Activated CD4-positive, alpha-beta T cell treated with anti-CD3 and anti-CD28 coated beads, Interleukin-2, amount 10 ng/mL, durations not matched to agents 7 days and 5 days (primary cell): ENCODE results near the gene PDE4A. TPM values are rescaled to one million over a fixed set of nuclear protein-coding genes. Genes with fewer than 3 reads are reported as not detected.

ENCODE experiments used
- CTCF ChIA-PET: fragments of 350-600 bp; sonication (Branson Sonifier 250); formaldehyde crosslinking; loops from one replicate; lab custom pipeline; 2021; ENCODE audit warnings: antibody characterized with exemption; lab: Charles Lee
- POLR2A ChIA-PET: fragments of 350-600 bp; sonication (Branson Sonifier 250); formaldehyde crosslinking; loops from one replicate; lab custom pipeline; 2021; ENCODE audit warnings: antibody characterized with exemption; lab: Charles Lee
- DNase-seq: peaks from one replicate; pipeline ENCODE4 v3.0.0-alpha.2; 2020
- H3K27ac Mint-ChIP-seq: one replicate; pipeline ENCODE4 v1.8.0; 2021; ENCODE audit warnings: mild to moderate bottlenecking, moderate library complexity, mixed read lengths
- H3K27me3 Mint-ChIP-seq: one replicate; pipeline ENCODE4 v1.8.0; 2021; ENCODE audit warnings: mixed read lengths
- H3K36me3 Mint-ChIP-seq: one replicate; pipeline ENCODE4 v1.8.0; 2021; ENCODE audit warnings: low read depth, mixed read lengths
- H3K4me1 Mint-ChIP-seq: one replicate; pipeline ENCODE4 v1.8.0; 2021; ENCODE audit warnings: mixed read lengths
- H3K4me3 Mint-ChIP-seq: one replicate; pipeline ENCODE4 v1.8.0; 2021; ENCODE audit warnings: mild to moderate bottlenecking, moderate library complexity, mixed read lengths
- H3K9me3 Mint-ChIP-seq: one replicate; pipeline ENCODE4 v1.8.0; 2021; ENCODE audit warnings: mixed read lengths
- total RNA-seq, 2 experiments: library from RNA; stranded (reverse); gene quantifications; one replicate each; pipeline ENCODE4 v1.2.3, GENCODE V29; 2021

Gene PDE4A
- total RNA-seq, 2 experiments from 2014 or later: 12.7 to 14.3 TPM

- no peak for DNase-seq
- no peaks in the 10 kb centered on the region for H3K36me3 Mint-ChIP-seq
- ChIA-PET CTCF (interaction anchor here (0.7 to 1.7 kb wide), 14 partner anchors 13 to 222 kb away, joined by 3 to 8 read pairs (median 4); partner anchors contain the start of gene S1PR5), POLR2A (interaction anchor here (0.6 kb wide), 1 partner anchor 55 kb away, joined by 3 read pairs; no protein-coding TSS in a partner anchor)
- no peaks in the 10 kb centered on the region for H3K27me3 Mint-ChIP-seq
- H3K4me1 Mint-ChIP-seq: peaks cover 19% of the 10 kb centered on the region
- peak overlapping the region; percentile 64 for H3K4me3 Mint-ChIP-seq
- H3K9me3 Mint-ChIP-seq: no peaks in the 10 kb centered on the region
- no peak overlapping the region for H3K27ac Mint-ChIP-seq
Measured at GRCh38 chr19:10478476-10478875, 58.1 kb downstream of the PDE4A start.

GRCh38 chr19:10478903-10479384, 58.6 kb downstream of the PDE4A start:
- H3K4me3 Mint-ChIP-seq: peak overlapping the region; percentile 64
- peak; percentile 91 for DNase-seq
- POLR2A ChIA-PET: interaction anchor here (0.6 kb wide), 1 partner anchor 55 kb away, joined by 3 read pairs; no protein-coding TSS in a partner anchor
- no peaks in the 10 kb centered on the region for H3K36me3 Mint-ChIP-seq
- H3K27ac Mint-ChIP-seq: peak overlapping the region; percentile 86
- CTCF ChIA-PET: interaction anchor here (0.7 to 1.7 kb wide), 15 partner anchors 13 to 222 kb away, joined by 3 to 8 read pairs (median 4); partner anchors contain the start of gene S1PR5
- H3K9me3 Mint-ChIP-seq: no peaks in the 10 kb centered on the region
- no peaks in the 10 kb centered on the region for H3K27me3 Mint-ChIP-seq
- peaks cover 19% of the 10 kb centered on the region for H3K4me1 Mint-ChIP-seq

GRCh38 chr19:10486551-10486950, 66.2 kb downstream of the PDE4A start:
- no peak overlapping the region for H3K27ac Mint-ChIP-seq
- CTCF ChIA-PET: interaction anchor here (0.7 kb wide), 1 partner anchor 543 kb away, joined by 3 read pairs; no protein-coding TSS in a partner anchor
- H3K9me3 Mint-ChIP-seq: no peaks in the 10 kb centered on the region
- H3K27me3 Mint-ChIP-seq: no peaks in the 10 kb centered on the region
- H3K4me1 Mint-ChIP-seq: peaks cover 7% of the 10 kb centered on the region
- DNase-seq: no peak
- POLR2A ChIA-PET: no interaction called here
- no peak overlapping the region for H3K4me3 Mint-ChIP-seq
- H3K36me3 Mint-ChIP-seq: peaks cover 34% of the 10 kb centered on the region

- DNase-seq: no peak
- POLR2A ChIA-PET: no interaction called here
- H3K9me3 Mint-ChIP-seq: no peaks in the 10 kb centered on the region
- no peak overlapping the region for H3K27ac Mint-ChIP-seq
- peaks cover 45% of the 10 kb centered on the region for H3K36me3 Mint-ChIP-seq
- H3K27me3 Mint-ChIP-seq: no peaks in the 10 kb centered on the region
- H3K4me1 Mint-ChIP-seq: peaks cover 14% of the 10 kb centered on the region
- CTCF ChIA-PET: interaction anchor here (1.3 kb wide), 1 partner anchor 8 kb away, joined by 4 read pairs; no protein-coding TSS in a partner anchor
- H3K4me3 Mint-ChIP-seq: no peak overlapping the region
Measured at GRCh38 chr19:10491472-10492047, 71.2 kb downstream of the PDE4A start.

- ChIA-PET POLR2A (interaction anchor here (0.6 kb wide), 1 partner anchor 26 kb away, joined by 5 read pairs; no protein-coding TSS in a partner anchor), CTCF (interaction anchor here (0.7 to 3.3 kb wide), 2 partner anchors 9 to 202 kb away, joined by 3 to 13 read pairs; no protein-coding TSS in a partner anchor)
- H3K9me3 Mint-ChIP-seq: no peaks in the 10 kb centered on the region
- no peak overlapping the region for H3K4me3 Mint-ChIP-seq
- no peak overlapping the region for H3K27ac Mint-ChIP-seq
- peaks cover 39% of the 10 kb centered on the region for H3K4me1 Mint-ChIP-seq
- H3K27me3 Mint-ChIP-seq: no peaks in the 10 kb centered on the region
- peaks cover 41% of the 10 kb centered on the region for H3K36me3 Mint-ChIP-seq
- DNase-seq: no peak
Measured at GRCh38 chr19:10497371-10497770, 77.0 kb downstream of the PDE4A start.

- H3K27me3 Mint-ChIP-seq: no peaks in the 10 kb centered on the region
- POLR2A ChIA-PET: no interaction called here
- H3K4me3 Mint-ChIP-seq: no peak overlapping the region
- H3K9me3 Mint-ChIP-seq: no peaks in the 10 kb centered on the region
- H3K27ac Mint-ChIP-seq: peak overlapping the region; percentile 80
- DNase-seq: no peak
- CTCF ChIA-PET: interaction anchor here (0.5 to 1.8 kb wide), 2 partner anchors 16 to 133 kb away, joined by 3 to 6 read pairs; no protein-coding TSS in a partner anchor
- peaks cover 43% of the 10 kb centered on the region for H3K4me1 Mint-ChIP-seq
- peaks cover 34% of the 10 kb centered on the region for H3K36me3 Mint-ChIP-seq
Measured at GRCh38 chr19:10499550-10500246, 79.4 kb downstream of the PDE4A start.

- peaks cover 43% of the 10 kb centered on the region for H3K4me1 Mint-ChIP-seq
- peaks cover 34% of the 10 kb centered on the region for H3K36me3 Mint-ChIP-seq
- H3K4me3 Mint-ChIP-seq: peak overlapping the region; percentile 52
- CTCF ChIA-PET: interaction anchor here (1.2 to 1.8 kb wide), 2 partner anchors 10 to 16 kb away, joined by 5 to 6 read pairs; no protein-coding TSS in a partner anchor
- H3K27ac Mint-ChIP-seq: peak overlapping the region; percentile 80
- DNase-seq: no peak
- POLR2A ChIA-PET: no interaction called here
- H3K9me3 Mint-ChIP-seq: no peaks in the 10 kb centered on the region
- H3K27me3 Mint-ChIP-seq: no peaks in the 10 kb centered on the region
Measured at GRCh38 chr19:10500247-10500592, 79.9 kb downstream of the PDE4A start.

- CTCF ChIA-PET: no interaction called here
- H3K4me1 Mint-ChIP-seq: peaks cover 49% of the 10 kb centered on the region
- POLR2A ChIA-PET: no interaction called here
Measured at GRCh38 chr19:10501971-10502523, 81.7 kb downstream of the PDE4A start.

GRCh38 chr19:10502524-10503001, 82.2 kb downstream of the PDE4A start:
- Mint-ChIP-seq H3K4me1 (peaks cover 45% of the 10 kb centered on the region), H3K9me3 (no peaks in the 10 kb centered on the region), H3K4me3 (peak overlapping the region; percentile 92), H3K27me3 (no peaks in the 10 kb centered on the region), H3K27ac (peak overlapping the region; percentile 92), H3K36me3 (peaks cover 25% of the 10 kb centered on the region)
- ChIA-PET CTCF (interaction anchor here (0.6 kb wide), 1 partner anchor 91 kb away, joined by 3 read pairs; no protein-coding TSS in a partner anchor), POLR2A (no interaction called here)
- peak; percentile 92 for DNase-seq

More at GRCh38 chr19:10501971-10502523, 81.7 kb downstream of the PDE4A start:
- no peaks in the 10 kb centered on the region for H3K9me3 Mint-ChIP-seq
- H3K27me3 Mint-ChIP-seq: no peaks in the 10 kb centered on the region
- peak overlapping the region; percentile 92 for H3K27ac Mint-ChIP-seq
- peak overlapping the region; percentile 92 for H3K4me3 Mint-ChIP-seq
- peaks cover 29% of the 10 kb centered on the region for H3K36me3 Mint-ChIP-seq
- peak; percentile 26 for DNase-seq

GRCh38 chr19:10503002-10503789, 82.9 kb downstream of the PDE4A start, which contains the start of gene KEAP1:
Gene KEAP1, minus strand, starts transcription at chr19:10503356. Its CDS starts 3,323 bp downstream, at chr19:10500033.
- DNase-seq: peak; percentile 43
- H3K36me3 Mint-ChIP-seq: peaks cover 24% of the 10 kb centered on the region
- peak within 1 kb of the TSS; percentile 92 for H3K4me3 Mint-ChIP-seq
- peaks cover 47% of the 10 kb centered on the region for H3K4me1 Mint-ChIP-seq
- H3K27ac Mint-ChIP-seq: peak within 1 kb of the TSS; percentile 98
- ChIA-PET POLR2A (no interaction called here), CTCF (interaction anchor here (0.6 to 0.9 kb wide), 3 partner anchors 66 to 230 kb away, joined by 3 to 5 read pairs (median 5); no protein-coding TSS in a partner anchor)
- H3K27me3 Mint-ChIP-seq: no peaks in the 10 kb centered on the region
- no peaks in the 10 kb centered on the region for H3K9me3 Mint-ChIP-seq

- Mint-ChIP-seq H3K4me1 (peaks cover 42% of the 10 kb centered on the region), H3K27me3 (no peaks in the 10 kb centered on the region), H3K36me3 (peaks cover 6% of the 10 kb centered on the region), H3K4me3 (peak overlapping the region; percentile 8), H3K9me3 (no peaks in the 10 kb centered on the region), H3K27ac (no peak overlapping the region)
- POLR2A ChIA-PET: no interaction called here
- CTCF ChIA-PET: interaction anchor here (0.5 to 2.6 kb wide), 12 partner anchors 10 to 212 kb away, joined by 3 to 13 read pairs (median 3); partner anchors contain the start of genes DNM2 and S1PR5
- DNase-seq: peak; percentile 88
Measured at GRCh38 chr19:10505583-10506229, 85.4 kb downstream of the PDE4A start.
